Measurements from ENCODE around the gene ICA1.

The ICA1 gene

DNA sequence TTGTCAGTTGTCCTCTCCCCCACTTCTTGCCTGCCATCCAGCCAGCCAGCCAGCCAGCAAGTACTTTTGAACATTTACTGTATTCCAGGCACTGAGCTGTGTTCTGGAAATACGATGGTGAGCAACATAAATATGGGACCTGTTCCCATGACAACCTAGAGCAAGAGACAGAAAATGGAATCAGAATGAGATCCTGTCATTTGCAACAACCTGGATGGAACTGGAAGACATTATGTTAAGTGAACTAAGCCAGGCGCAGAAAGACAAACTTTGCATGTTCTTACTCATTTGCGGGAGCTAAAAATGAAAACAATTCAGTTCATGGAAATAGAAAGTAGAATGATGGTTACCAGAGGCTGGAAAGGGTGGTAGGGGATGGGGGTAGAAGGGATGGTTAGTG is 140.7 kb downstream of the ICA1 start:
- Histone ChIP-seq H3K27ac (ENCODE audit: poor library complexity, severe bottlenecking) (no peak overlapping the region), H3K4me1 (ENCODE audit: insufficient read depth, poor library complexity, severe bottlenecking) (no peaks in the 10 kb centered on the region), H3K36me3 (ENCODE audit: low read depth) (no peaks in the 10 kb centered on the region), H3K4me3 (ENCODE audit: severe bottlenecking) (no peak overlapping the region), H3K9me3 (ENCODE audit: severe bottlenecking) (peaks cover 1% of the 10 kb centered on the region), H3K27me3 (ENCODE audit: insufficient read depth, poor library complexity, severe bottlenecking) (no peaks in the 10 kb centered on the region)
- ATAC-seq (ENCODE audit: low read depth) (no peak), DNase-seq (ENCODE audit: low spot score) (no peak)
- TF ChIP-seq, protein P1, sequence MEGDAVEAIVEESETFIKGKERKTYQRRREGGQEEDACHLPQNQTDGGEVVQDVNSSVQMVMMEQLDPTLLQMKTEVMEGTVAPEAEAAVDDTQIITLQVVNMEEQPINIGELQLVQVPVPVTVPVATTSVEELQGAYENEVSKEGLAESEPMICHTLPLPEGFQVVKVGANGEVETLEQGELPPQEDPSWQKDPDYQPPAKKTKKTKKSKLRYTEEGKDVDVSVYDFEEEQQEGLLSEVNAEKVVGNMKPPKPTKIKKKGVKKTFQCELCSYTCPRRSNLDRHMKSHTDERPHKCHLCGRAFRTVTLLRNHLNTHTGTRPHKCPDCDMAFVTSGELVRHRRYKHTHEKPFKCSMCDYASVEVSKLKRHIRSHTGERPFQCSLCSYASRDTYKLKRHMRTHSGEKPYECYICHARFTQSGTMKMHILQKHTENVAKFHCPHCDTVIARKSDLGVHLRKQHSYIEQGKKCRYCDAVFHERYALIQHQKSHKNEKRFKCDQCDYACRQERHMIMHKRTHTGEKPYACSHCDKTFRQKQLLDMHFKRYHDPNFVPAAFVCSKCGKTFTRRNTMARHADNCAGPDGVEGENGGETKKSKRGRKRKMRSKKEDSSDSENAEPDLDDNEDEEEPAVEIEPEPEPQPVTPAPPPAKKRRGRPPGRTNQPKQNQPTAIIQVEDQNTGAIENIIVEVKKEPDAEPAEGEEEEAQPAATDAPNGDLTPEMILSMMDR (IDR thresholded peaks at IDR 0.05; ENCODE audit: poor library complexity, severe bottlenecking): no peak

DNA sequence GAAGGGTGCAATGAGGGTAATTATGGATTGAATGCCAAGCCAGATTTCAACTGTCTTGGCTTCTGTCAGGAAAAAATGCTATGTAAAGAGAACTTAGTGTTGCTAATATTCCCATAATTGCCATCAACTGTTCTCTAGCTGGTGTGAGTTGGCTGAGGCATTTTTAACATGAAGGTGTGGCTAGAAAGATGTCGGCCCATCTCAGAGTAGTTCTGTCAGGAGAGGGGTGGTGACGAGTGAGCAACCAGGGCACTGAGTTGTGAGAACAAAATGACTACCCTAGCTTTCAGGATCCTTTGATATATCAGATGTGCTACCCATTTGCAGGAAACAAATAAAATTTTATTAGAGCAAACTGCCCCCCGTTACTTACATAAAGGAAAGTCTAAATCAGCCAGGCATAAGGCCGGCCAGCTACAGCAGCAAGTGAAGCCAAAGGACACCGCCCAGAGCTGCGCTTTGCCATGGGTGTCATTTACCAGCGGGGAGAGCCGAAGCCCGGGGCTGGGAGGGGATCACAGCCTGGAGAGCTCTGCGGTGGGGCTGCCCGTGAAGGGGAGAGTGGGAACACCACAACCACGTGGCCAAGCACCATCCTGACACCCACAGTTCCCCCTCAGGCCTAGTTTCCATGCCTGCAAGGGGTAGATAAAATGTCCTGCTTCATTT is 141.4 kb downstream of the ICA1 start:
- Histone ChIP-seq H3K9me3 (ENCODE audit: severe bottlenecking) (peaks cover 1% of the 10 kb centered on the region), H3K36me3 (ENCODE audit: low read depth) (no peaks in the 10 kb centered on the region), H3K27me3 (ENCODE audit: insufficient read depth, poor library complexity, severe bottlenecking) (no peaks in the 10 kb centered on the region), H3K27ac (ENCODE audit: poor library complexity, severe bottlenecking) (no peak overlapping the region), H3K4me3 (ENCODE audit: severe bottlenecking) (no peak overlapping the region), H3K4me1 (ENCODE audit: insufficient read depth, poor library complexity, severe bottlenecking) (no peaks in the 10 kb centered on the region)
- ATAC-seq (ENCODE audit: low read depth): no peak
- TF ChIP-seq, protein P1 (IDR thresholded peaks at IDR 0.05; ENCODE audit: poor library complexity, severe bottlenecking): no peak
- DNase-seq (ENCODE audit: low spot score): no peak

DNA sequence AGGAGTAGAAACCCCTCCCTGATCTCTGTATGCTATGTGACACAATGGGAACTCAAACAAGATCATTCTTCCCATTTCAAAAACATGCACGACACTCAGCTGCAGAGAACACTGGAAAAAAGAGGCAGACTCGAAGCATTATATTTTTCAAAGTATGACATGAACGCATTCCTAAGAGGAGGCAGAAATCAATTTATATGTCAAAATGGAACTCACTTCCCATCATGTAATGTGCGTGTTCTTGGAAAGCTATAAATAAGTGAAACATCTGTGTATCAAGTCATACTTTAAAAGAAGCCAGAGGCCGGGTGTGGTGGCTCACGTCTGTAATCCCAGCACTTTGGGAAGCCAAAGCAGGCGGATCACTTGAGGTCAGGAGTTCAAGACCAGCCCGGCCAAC is 142.7 kb downstream of the ICA1 start:
- TF ChIP-seq, protein P1 (IDR thresholded peaks at IDR 0.05; ENCODE audit: poor library complexity, severe bottlenecking): no peak

DNA sequence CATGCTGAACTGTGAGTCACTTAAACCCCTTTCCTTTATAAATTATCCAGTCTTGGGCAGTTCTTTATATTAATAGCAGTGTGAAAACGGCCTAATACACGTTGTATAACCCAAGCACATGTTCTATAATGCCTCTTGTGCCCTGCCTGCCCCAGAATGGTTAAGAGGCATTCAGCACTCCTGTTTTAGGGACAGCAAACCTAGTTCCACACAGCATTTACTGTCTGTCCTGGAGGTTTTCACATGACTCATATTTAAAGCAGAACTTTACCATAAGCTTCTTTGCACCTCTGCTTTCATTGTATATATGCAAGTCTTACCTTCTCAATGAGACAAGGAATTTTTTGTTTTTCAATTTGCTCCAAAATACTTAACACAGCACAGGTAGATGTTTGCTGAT is 144.8 kb downstream of the ICA1 start:
- DNase-seq (ENCODE audit: low spot score) (no peak), ATAC-seq (ENCODE audit: low read depth) (no peak)
- Histone ChIP-seq H3K27me3 (ENCODE audit: insufficient read depth, poor library complexity, severe bottlenecking) (no peaks in the 10 kb centered on the region), H3K9me3 (ENCODE audit: severe bottlenecking) (peaks cover 1% of the 10 kb centered on the region), H3K4me3 (ENCODE audit: severe bottlenecking) (no peak overlapping the region), H3K36me3 (ENCODE audit: low read depth) (no peaks in the 10 kb centered on the region), H3K4me1 (ENCODE audit: insufficient read depth, poor library complexity, severe bottlenecking) (no peaks in the 10 kb centered on the region), H3K27ac (ENCODE audit: poor library complexity, severe bottlenecking) (no peak overlapping the region)
- TF ChIP-seq, protein P1 (IDR thresholded peaks at IDR 0.05; ENCODE audit: poor library complexity, severe bottlenecking): no peak

More for the DNA sequence above, 142.7 kb downstream of the ICA1 start:
- no peak overlapping the region for H3K4me3 ChIP-seq (ENCODE audit: severe bottlenecking)
- H3K4me1 ChIP-seq (ENCODE audit: insufficient read depth, poor library complexity, severe bottlenecking): no peaks in the 10 kb centered on the region
- no peak for DNase-seq (ENCODE audit: low spot score)
- ATAC-seq (ENCODE audit: low read depth): no peak
- peaks cover 1% of the 10 kb centered on the region for H3K9me3 ChIP-seq (ENCODE audit: severe bottlenecking)
- H3K27me3 ChIP-seq (ENCODE audit: insufficient read depth, poor library complexity, severe bottlenecking): no peaks in the 10 kb centered on the region
- H3K27ac ChIP-seq (ENCODE audit: poor library complexity, severe bottlenecking): no peak overlapping the region
- no peaks in the 10 kb centered on the region for H3K36me3 ChIP-seq (ENCODE audit: low read depth)

Data from RWPE2 (cell line).